Measurements from ENCODE around the gene RASL11B.

Gene RASL11B

DNA sequence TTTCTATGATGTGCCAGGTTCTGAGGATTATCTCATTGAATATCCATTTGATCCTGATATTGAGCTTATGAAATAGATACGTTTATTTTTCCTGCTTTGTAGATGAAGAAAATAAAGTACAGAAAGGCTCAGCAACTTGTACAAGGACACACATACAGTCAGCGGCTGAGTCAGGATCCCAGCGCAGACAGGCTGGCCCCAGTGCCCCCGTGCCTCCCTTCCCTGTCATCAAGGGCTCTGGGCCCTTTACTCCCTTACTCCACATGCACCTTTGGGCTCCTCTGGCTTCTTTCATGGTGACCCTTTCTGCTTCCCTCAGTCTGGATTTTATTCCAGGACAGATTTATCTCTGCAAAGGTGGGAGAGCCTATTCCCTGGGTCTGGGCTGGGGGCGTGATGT lies 12.8 kb downstream of the RASL11B start:
- DNase-seq (ENCODE audit: low spot score): no peak

DNA sequence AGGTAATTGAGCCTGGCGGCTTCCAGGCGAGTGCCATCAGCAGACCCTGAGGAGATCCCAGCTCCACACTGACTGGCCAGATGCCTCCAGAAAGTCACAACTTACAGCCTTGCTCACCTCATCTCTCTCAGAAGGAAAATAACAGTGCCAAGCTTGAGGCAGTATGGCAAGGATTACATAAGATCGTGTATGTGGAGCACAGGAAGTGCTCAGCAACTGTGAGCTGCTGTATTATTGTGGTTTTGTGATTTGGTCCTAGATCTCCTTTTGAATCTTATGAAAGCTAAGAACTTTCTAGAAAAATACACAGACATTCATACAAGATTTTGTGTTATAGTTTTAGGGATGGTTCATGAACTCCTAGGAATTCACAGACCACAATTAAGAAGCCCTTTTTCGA lies 14.0 kb downstream of the RASL11B start:
- no peak for DNase-seq (ENCODE audit: low spot score)

DNA sequence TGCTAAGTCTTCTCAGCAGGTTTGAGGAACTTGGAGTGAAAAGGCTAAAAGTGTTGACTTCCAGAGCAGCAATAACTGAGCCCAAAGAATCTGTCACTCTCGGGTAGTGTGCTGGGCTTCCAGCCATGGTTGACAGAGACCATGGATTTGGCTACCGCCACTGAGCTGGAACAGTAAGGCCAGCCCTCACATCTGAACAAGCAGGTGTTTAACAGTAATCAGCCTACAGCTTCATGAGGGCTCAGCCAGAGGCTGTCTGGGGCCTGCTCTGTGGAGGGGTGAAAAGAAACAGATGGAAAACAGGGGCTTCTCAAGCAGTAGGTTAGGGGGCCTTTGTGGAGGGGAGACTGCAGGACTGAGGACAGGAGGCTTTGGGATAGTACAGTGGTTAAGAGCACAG lies 14.9 kb downstream of the RASL11B start:
- DNase-seq (ENCODE audit: low spot score): no peak

DNA sequence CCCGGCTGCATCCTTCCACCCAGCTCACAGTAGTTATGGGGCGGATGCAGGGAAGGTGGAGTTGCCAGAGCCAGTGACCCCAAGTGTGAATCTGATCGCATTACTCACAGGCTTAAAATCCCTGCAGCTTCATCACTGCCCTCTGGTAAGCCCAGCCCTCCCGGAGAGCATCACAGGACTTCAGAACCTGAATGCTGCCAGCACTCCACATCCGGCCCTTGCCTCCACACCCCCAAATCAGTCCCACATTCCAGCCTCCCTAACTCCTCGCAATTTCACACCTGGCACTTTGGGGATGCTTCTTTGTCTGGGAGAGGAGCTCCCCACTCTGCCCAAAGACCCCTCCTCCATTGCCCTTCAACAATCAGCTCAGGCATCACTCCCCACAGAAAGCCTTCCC lies 15.6 kb downstream of the RASL11B start:
- DNase-seq (ENCODE audit: low spot score): no peak

DNA sequence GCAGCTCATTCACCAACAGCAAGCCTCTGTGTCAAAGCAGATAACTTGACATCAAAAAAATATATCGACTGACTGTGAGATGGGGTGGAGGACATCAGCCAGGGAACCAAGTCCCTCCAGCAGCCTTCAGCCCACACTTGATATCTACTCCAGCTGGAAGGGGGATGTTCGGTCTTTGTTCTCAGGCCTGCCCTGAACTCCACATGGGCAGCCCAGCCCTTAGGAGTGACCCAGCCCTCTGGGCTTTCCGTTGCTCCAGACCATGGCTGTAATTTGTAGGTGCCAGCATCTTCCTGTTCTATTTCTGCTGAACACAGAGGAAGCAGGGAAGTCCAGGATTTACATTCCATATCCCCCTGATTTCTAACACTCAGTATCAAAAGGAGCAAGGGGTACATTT lies 17.4 kb downstream of the RASL11B start:
- DNase-seq (ENCODE audit: low spot score): no peak

DNA sequence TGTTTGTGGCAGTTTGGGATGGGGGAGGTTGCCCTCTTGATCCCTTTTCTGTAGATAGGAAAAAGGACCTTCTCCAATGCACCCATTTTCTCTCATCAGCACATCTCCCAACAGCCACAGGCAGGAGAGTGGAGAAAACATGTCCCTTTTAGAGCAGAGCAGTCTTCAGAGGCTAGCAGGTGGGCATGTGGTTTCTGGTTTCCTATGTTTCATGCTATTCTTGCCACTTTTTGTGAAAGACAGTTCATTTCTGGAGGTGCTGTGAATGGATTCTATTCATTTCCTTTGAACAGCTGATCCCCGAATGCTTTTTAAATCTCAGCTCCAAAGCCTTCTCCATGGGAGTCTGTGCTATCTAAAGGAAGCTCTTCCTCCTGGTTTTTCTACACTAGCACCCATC lies 18.9 kb downstream of the RASL11B start:
- DNase-seq (ENCODE audit: low spot score): no peak

DNA sequence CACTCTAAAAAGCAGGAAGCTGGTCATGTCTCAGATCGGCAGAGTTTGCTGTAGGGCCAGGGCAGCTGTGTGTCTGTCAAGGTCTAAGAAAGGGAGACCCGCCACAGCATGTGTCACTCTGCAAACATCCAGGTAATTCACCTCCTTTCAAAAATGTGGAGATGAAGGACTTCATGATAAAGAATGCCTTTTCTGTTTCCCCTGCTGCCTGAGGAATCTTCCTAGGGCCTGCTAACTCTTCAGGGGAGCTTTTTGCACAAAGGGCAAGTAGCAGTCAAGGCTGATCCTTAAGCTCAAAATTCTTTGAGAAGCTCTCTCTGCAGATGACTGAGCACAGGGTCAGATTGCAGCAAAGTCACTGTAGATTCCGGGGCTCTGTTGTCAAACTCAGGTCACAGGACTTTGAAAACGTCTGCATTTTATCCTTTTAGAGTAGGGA lies 21.1 kb downstream of the RASL11B start:
- peak; percentile 30 for DNase-seq (ENCODE audit: low spot score)

DNA sequence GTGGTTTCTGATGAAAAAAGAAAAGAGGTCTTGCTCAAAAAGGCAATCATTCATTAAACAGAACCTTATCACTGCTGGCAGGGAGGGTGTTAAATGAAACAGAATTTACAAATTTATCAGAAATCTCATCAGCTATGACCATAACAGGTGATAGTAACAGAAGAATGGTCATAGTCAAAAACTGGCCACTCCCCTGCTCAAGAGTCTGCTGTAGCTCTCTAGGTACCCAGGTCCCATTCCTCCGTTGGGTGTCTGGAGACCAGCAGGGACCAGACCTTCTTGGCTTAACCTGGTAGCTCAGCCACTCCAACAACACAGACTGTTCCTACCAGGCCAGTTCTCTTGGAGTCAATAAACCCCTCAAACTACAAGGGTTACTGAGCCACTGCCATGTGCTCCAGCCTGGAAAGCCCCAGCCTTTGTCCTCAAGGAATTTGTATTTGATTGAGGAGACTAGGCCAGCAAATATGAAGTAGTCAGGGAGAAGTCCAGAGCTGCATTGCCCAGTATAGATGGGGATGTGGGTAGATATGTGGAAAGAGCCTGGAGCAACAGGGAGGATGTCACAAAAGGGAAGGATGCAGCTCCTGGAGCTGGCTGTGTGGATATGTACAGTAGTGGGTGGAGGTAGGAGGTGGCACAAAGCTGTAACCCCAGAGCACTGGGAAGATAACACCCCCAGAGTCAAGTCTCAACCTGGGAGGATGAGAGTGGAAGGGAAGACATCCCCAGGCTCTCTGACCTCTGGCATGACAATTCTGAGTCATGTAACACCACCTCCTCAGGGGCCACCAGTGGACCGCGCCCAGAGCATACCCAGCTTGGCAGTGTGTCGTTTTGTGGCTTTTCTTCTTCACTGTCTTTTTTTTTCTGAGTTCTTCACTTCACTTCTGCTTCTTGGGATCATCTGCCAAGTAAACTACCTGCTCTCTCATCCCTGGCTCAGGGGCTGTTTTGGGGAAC lies 21.9 kb downstream of the RASL11B start:
- DNase-seq (ENCODE audit: low spot score): no peak

DNA sequence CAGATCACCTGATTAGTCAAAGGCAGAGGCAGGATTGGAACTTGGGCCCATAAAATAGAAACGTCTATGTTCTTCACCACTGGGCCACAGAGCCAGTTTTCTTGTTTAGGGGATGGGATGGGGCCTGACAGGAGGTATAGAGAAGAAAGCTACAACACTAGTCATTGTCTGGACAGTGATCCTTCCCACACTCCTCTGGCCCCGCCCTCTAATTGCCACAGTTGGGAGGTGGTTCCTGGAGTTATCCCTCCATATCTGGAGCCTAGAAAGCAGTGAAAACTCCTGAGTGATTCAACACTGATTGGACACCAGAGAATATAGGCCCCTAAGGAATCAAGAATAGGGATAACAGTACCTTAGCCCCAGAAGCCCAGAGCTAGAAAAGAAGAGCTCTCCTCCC lies 22.9 kb downstream of the RASL11B start:
- DNase-seq (ENCODE audit: low spot score): no peak

DNA sequence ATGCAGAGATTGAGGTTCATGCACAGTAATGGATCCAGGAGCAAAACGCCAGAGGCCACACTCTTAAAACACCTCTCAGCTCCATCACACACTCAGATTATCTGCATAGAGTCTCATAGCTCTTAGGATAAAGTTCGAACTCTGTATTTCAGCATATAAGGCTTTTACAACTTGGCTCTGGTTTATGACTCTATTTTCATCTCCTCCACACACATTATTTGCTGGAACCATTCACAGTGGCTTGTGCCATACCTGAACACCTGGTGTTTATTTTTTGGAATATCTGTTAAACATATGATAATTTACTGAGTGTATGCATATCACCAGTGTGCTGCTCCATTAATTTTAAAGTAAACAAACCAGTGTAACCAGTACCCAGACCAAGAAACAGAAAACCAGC lies 27.2 kb downstream of the RASL11B start:
- DNase-seq (ENCODE audit: low spot score): no peak

DNA sequence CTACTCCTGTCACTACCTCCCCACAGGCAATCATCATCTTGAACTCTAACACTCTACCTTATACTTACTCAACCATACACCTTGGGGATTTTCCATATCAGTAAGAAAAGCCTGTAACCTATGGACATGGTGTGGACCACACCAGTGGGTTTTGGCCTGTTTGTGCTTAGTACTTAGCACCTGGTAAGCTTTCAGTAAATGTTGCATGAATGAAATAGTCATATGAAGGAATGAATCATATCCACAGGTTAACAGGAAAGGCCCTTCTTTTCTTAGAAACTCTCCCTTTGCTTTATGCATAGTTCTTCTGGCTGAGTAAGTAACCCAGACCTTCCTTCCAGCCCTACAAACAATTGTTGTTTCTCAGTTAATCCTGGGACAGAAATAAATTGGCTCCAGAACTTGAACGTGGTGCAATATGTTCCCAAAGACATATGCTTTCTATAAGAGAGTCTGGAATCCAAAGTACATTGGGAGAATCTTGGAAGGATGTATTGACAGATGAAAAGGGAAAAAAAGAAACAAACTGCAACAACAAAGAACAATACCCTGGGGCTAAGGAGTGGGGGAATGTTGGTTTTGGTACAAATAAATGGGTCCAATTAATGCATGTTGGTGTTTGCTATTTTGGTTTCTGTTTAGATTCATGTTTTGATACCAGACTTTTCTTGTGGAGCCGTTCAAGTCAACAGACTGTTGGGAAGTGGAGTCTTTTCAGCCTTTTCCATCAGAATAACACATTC lies 27.8 kb downstream of the RASL11B start:
- DNase-seq (ENCODE audit: low spot score): no peak

DNA sequence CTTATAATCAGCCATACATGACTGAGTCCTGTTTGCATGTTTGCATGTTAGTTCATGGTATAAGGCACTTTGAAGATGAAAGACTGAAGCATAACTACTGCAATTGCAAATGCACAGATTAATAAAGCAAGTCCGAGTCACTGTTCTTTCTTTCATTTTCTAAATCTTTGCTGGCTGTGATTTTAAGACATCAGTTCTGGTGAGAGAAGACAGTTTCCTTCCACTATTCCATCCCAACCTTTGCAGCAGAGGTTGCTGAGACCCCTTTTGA lies 28.3 kb downstream of the RASL11B start:
- no peak for DNase-seq (ENCODE audit: low spot score)

DNA sequence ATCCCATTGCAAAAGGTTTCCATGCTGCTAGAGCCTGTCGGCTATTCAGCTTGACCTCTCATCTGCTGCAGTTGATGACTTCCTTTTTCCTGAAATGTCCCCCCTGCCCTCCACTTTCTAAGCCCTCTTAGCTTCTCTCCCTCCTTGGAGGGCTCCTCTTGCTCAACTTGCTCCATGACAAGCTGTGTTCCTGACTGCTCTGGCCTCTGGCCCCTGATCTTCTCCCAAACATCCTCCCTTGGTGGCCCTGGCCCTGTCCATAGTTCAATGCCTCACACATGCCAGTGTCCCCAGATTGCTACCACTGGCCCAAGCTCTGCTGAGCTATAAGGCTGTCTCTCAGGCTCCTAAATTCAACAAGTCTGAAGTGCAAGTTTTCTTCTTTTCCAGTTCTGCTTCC lies 29.6 kb downstream of the RASL11B start:
- no peak for DNase-seq (ENCODE audit: low spot score)

DNA sequence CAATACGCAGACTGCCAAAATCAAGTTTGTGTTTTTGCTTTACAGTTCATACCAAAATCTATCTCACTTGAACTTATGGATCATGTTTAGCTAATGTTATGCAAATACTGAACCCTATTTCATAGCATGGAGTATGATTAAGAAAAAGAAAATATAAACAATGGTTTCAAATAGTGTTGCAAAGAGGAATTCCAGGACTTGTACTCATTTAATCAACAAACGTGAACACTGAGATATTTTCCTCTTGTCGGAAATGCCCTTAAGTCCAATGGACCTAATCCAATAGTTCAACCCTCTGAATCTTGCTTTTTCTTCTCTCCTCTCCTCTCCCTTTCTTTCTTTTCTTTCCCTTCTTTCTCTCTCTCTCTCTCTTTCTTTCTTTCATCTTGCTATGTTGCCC lies 30.8 kb downstream of the RASL11B start:
- no peak for DNase-seq (ENCODE audit: low spot score)

DNA sequence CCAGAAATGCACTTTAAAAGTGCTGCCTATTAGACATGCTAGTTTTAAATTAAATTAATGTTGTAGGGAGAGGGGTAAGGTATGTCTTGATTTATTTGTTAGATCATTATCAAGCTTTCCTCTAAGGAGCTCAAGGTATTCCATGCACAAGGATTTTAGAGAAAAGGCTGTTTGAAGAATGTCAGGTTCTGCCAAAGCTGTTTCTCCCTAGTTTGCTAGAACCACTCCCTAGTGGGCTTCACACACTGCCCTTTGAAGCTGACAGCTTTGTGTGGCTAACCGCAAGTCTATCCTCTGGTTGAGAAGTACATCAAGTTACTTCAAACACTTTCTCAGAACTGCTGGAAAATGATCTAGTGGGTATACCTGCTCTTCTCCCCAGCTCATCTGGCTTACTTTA lies 32.3 kb downstream of the RASL11B start:
- DNase-seq (ENCODE audit: low spot score): no peak

DNA sequence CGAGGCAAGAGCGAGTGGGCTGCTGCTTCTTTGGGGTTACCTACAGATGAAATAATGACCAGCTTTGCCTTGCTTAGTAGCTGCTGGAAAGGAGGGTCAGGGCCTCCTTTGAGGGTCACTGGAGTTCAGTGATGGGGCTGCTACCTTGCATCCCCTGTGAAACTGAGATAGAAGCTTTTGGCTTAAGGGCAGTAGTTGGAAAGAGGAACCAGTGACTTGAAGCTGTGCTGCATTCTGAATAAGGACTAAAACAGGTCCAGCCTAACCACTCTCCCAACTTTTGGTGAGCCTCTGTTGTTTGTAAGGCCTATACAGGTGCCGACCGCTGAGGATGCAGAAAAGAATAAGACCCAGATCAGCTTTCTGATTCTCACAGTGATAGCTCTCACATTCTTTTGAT lies 41.2 kb downstream of the RASL11B start:
- DNase-seq (ENCODE audit: low spot score): no peak

DNA sequence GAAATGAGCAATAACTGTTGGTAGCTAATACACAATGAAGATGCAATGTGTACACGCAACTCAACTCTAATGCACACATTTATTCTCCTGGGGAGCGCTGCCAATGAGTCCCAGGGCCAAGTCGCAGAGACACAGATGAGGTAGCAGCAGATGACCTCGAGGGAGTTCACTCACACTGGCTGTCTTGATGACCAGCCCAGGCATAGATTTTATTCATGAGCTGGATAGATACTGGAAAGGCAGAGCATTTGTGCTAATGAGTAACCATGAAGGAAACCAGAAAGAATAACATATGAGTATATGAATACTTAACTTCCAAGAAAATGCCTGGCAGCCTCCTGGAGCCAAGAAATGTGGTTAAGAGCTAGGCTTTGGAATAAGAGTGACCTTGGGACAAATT lies 42.3 kb downstream of the RASL11B start:
- no peak for DNase-seq (ENCODE audit: low spot score)

DNA sequence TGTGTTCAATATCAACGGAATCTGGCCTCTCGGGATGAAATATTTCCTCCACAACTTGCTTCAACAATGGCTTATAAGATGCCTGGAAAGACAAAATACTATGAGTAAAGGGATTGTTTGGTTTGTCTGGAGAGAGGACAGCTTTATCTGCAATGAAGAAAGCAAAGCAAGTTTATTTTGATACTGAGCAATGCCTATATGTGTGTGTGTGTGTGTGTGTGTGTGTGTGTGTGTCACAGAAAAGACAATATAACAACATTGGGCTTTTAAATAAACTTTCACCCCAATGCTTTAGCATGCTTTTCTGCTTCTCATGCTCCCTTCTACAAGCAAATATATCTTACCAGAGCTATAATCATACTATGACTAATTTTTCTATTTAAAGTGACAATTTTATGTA lies 45.4 kb downstream of the RASL11B start:
- no peak for DNase-seq (ENCODE audit: low spot score)

DNA sequence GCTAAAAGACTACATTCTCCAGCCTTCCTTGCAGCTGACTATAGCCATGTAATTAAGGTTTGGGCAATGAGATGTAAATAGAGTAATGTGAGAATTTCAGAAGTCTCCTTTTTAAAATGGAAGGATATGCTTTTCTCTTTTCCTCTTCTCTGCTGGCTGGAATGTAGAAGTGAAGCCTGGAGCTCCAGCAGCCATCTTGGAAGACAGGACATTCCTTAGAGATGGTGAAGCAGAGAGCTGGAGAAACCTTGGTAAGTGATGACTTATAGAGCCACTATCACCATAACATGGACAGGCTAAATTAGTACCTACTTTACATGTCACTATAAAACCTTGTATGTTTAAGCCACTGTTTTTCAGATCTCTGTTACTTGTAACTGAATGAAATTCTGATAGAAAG lies 48.0 kb downstream of the RASL11B start:
- no peak for DNase-seq (ENCODE audit: low spot score)

DNA sequence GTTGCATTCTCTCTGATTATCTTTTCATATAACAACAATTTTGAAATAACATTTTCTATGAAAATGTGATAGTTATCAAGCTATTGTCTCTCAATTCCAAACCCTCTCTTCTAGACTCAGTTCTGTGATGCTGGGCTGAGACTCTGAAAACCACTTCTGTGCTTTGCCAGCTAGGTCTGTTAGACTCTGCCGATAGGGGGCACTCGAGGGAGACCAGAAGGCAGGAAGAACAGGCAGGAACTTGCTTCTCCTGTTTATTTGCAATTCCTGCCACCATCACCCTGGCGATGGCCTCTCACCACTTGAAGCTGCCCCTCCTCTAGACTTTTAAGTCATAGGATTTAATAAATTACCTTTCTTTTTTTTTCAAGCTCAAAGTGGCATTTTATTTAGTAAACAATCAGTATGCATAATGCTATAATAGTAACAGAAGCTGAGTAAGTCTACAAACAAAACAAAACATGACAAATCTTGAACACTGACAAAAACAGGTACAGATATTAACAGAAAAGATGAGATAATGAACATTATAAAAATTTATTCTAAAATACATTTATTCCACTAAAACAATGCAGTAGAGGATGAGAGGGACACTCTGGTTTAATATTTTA lies 49.7 kb downstream of the RASL11B start:
- DNase-seq (ENCODE audit: low spot score): peak; percentile 82

DNA sequence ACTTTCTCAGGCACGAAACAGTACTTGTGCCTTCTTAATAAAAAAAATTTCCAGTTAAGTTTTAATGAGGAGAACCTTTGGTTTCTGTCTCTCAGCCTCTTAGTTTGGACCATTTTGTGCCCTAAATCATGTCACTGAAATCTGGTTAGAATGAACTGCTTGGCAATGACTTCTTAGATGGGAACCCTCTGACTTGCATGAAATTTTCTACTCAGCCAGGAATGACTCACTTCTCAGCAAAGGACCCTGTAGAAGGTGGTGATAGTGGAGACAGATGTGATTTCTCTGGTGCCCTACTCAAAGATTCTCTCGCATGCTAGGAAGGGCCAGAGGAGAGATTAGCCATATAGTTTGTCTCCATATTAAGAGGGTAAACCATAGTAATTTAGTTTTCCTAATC lies 50.5 kb downstream of the RASL11B start:
- DNase-seq (ENCODE audit: low spot score): no peak

DNA sequence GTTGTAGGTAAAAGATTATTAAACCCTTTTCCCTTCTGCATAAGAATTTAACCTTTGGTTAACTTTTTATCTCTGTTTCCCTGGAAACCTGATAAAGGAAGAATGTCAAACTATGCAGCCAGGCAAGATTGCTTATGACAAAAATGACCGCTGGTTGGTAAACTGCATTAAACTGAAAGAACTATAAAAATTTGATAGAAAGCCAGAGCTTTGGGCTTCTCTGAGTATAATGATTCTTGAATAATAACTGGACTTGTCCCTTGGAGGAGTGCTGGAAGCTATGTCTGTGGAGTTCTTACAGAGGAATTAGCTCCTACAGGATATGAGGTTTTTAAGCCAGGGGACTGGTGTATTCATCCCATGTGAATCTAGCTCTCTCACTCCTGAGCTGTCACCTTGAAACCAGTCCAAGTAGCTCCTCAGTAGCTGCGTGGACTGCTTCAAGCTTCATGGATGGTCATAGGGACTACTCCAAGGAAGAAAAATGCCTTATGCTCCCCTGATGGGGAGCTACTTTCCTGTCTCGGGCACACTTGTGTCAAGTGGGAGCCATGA lies 52.0 kb downstream of the RASL11B start:
- no peak for DNase-seq (ENCODE audit: low spot score)

DNA sequence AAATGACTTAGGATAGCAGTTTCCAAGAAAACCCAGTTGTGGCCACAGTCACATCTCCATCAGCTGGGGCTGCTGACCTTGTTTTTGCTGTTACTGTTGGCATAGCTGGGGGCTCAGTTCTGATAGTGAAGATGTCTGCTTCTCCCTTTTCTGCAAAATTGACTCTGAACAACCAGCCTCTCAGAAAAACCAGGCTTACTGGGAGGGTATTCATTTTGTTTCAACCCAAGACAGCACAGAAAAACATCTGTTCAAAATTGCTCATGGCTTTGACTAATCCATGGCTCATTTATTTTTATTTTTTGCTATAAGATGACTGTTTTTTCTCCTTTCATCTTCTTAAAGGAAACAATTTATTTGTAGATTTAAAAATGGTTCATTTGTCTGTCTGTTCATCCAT lies 53.1 kb downstream of the RASL11B start:
- no peak for DNase-seq (ENCODE audit: low spot score)

Measured in iPS-NIHi11 (cell line).